SK-N-SH treated with all-trans-retinoic acid at 6 μM for 48 hours (cell line): Measurements from ENCODE around the gene ARHGAP4.

ENCODE experiments used
- PATZ1 ChIP-seq: fragments of 250-450 bp; sonication (Bioruptor Pico); IDR thresholded peaks from 2 replicates; pipeline ENCODE4 v1.8.0; 2020; ENCODE audit warnings: mild to moderate bottlenecking, moderate library complexity, borderline replicate concordance
- TCF4 ChIP-seq: fragments of 250-450 bp; sonication (Bioruptor Pico); IDR thresholded peaks from 2 replicates; pipeline ENCODE4 v1.8.0; 2021; ENCODE audit warnings: mild to moderate bottlenecking, moderate library complexity, borderline replicate concordance
- ZFP3 ChIP-seq: fragments of 250-450 bp; sonication (Bioruptor Pico); IDR thresholded peaks from 2 replicates; pipeline ENCODE4 v1.5.0; 2020; ENCODE audit warnings: mild to moderate bottlenecking, moderate library complexity

GRCh38 chrX:153889123-153889522, 36.9 kb downstream of the ARHGAP4 start:
- TF ChIP-seq ZFP3 (CRISPR knock-in tag) (no peak), PATZ1 (no peak), TCF4 (CRISPR knock-in tag) (no peak)
